Neuronal stem cell (in vitro differentiated cells): Measurements from ENCODE around the gene DNAH11.

ENCODE experiments used
- DNase-seq: peaks from one replicate; pipeline ENCODE4 v3.0.0-alpha.2; 2013; ENCODE audit warnings: low spot score
- H2AFZ ChIP-seq: one replicate; pipeline ENCODE4 v1.6.1; 2013; ENCODE audit warnings: mild to moderate bottlenecking, low read length, inconsistent platforms
- H2AK5ac ChIP-seq: 2 replicates; pipeline ENCODE4 v1.6.1; 2013; ENCODE audit warnings: low read depth, mild to moderate bottlenecking, inconsistent platforms, low read length, moderate library complexity, mixed read lengths
- H2BK120ac ChIP-seq: 2 replicates; pipeline ENCODE4 v1.6.1; 2013; ENCODE audit warnings: low read depth, mild to moderate bottlenecking, inconsistent platforms, low read length, moderate library complexity, mixed read lengths
- H2BK12ac ChIP-seq: one replicate; pipeline ENCODE4 v1.6.1; 2013; ENCODE audit warnings: low read length, inconsistent platforms
- H2BK15ac ChIP-seq: 2 replicates; pipeline ENCODE4 v1.6.1; 2013; ENCODE audit warnings: mild to moderate bottlenecking, low read length, inconsistent platforms, mixed read lengths
- H2BK5ac ChIP-seq: one replicate; pipeline ENCODE4 v1.6.1; 2013; ENCODE audit warnings: inconsistent platforms, mild to moderate bottlenecking, low read length, moderate library complexity
- H3K14ac ChIP-seq: one replicate; pipeline ENCODE4 v1.6.1; 2013; ENCODE audit warnings: low read length, inconsistent platforms
- H3K18ac ChIP-seq: 2 replicates; pipeline ENCODE4 v1.6.1; 2013; ENCODE audit warnings: low read length, inconsistent platforms
- H3K23ac ChIP-seq: 2 replicates; pipeline ENCODE4 v1.6.1; 2013; ENCODE audit warnings: low read depth, mild to moderate bottlenecking, mixed read lengths, low read length, inconsistent platforms; ENCODE audit not compliant: poor library complexity
- H3K27ac ChIP-seq: replicated peaks from 3 replicates; pipeline ENCODE4 v1.5.1; 2013; ENCODE audit warnings: low read length, inconsistent platforms
- H3K27me3 ChIP-seq, 3 experiments: 2 replicates each; pipeline ENCODE4 v1.6.1; 2013; ENCODE audit warnings: low read length in 3 of 3, mild to moderate bottlenecking in 2 of 3, inconsistent platforms in 1 of 3, low read depth in 1 of 3, mixed read lengths in 1 of 3, moderate library complexity in 1 of 3; ENCODE audit not compliant: control insufficient read depth in 3 of 3, insufficient read depth in 3 of 3
- H3K36me3 ChIP-seq, 2 donors: replicated peaks in 1 of 2; 2 replicates each; pipeline ENCODE4 v1.6.1; 2013; ENCODE audit warnings: low read length in 2 of 2; ENCODE audit not compliant: control insufficient read depth in 2 of 2, insufficient read depth in 2 of 2
- H3K4ac ChIP-seq: 2 replicates; pipeline ENCODE4 v1.6.1; 2013; ENCODE audit warnings: inconsistent platforms, mild to moderate bottlenecking, low read length, moderate library complexity
- H3K4me1 ChIP-seq, 2 donors: 1 replicate in 1 of 2; 2 replicates in 1 of 2; pipeline ENCODE4 v1.6.1; 2013; ENCODE audit warnings: low read length in 2 of 2, low read depth in 1 of 2; ENCODE audit not compliant: control insufficient read depth in 2 of 2, insufficient read depth in 1 of 2
- H3K4me2 ChIP-seq: one replicate; pipeline ENCODE4 v1.6.1; 2013; ENCODE audit warnings: mild to moderate bottlenecking, low read length, inconsistent platforms; ENCODE audit not compliant: insufficient read depth, poor library complexity, severe bottlenecking
- H3K4me3 ChIP-seq, 2 donors: 2 replicates each; pipeline ENCODE4 v1.5.1; 2013; ENCODE audit warnings: low read length in 2 of 2, mild to moderate bottlenecking in 2 of 2, inconsistent platforms in 1 of 2, moderate library complexity in 1 of 2
- H3K79me1 ChIP-seq: one replicate; pipeline ENCODE4 v1.6.1; 2013; ENCODE audit warnings: low read depth, mild to moderate bottlenecking, inconsistent platforms, low read length, moderate library complexity
- H3K9ac ChIP-seq: one replicate; pipeline ENCODE4 v1.6.1; 2013; ENCODE audit warnings: mild to moderate bottlenecking, low read depth, low read length, inconsistent platforms; ENCODE audit not compliant: poor library complexity
- H3K9me3 ChIP-seq, 2 donors: replicated peaks in 1 of 2; 2 replicates each; pipeline versions ENCODE3 to v1.6.1; 2013; ENCODE audit warnings: low read length in 2 of 2, mild to moderate bottlenecking in 2 of 2, inconsistent platforms in 1 of 2, low read depth in 1 of 2, mixed read lengths in 1 of 2, moderate library complexity in 1 of 2; ENCODE audit not compliant: control insufficient read depth in 2 of 2, insufficient read depth in 1 of 2
- H4K8ac ChIP-seq: one replicate; pipeline ENCODE4 v1.6.1; 2013; ENCODE audit warnings: low read depth, mild to moderate bottlenecking, inconsistent platforms, low read length, moderate library complexity
- H4K91ac ChIP-seq: one replicate; pipeline ENCODE4 v1.6.1; 2013; ENCODE audit warnings: low read length, low read depth, mild to moderate bottlenecking, inconsistent platforms; ENCODE audit not compliant: poor library complexity
- WGBS, 2 donors: extraction: QIAGEN DNeasy Blood & Tissue Kit; methylation state at CpG; one replicate each; pipeline ENCODE4 v1.1.7; 2013; ENCODE audit warnings: missing lambda C conversion rate in 2 of 2, mixed read lengths in 1 of 2; ENCODE audit not compliant: insufficient read length in 2 of 2, insufficient replicate concordance in 1 of 2; ENCODE audit errors: extremely low coverage in 2 of 2; 5-methylcytosine and 5-hydroxymethylcytosine counted together

DNAH11 gene

DNA sequence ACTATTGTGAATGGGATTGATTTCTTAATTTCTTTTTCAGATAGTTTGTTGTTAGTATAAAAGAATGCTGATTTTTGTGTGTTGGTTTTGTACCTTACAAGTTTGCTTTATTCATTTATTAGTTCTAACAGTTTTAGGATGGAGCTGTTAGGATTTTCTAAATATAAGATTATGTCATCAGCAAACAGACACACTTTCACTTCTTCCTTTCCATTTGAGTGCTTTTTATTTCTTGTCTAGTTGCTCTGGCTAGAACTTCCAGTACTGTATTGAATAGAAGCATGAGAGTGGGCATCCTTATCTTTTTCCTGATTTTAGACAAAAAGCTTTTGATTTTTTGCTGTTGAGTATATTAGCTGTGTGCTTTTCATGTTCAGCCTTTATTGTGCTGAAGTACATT lies 81.5 kb downstream of the DNAH11 start:
- H2AFZ ChIP-seq, result no peak overlapping the region
- no peak overlapping the region for H2BK120ac ChIP-seq
- no peak overlapping the region for H4K91ac ChIP-seq
- no peak overlapping the region for H2BK15ac ChIP-seq
- H3K27me3 ChIP-seq, result no peaks in the 10 kb centered on the region
- no peak overlapping the region for H4K8ac ChIP-seq
- H2AK5ac ChIP-seq, result no peak overlapping the region
- H3K14ac ChIP-seq, result no peak overlapping the region
- H3K4ac ChIP-seq, result no peak overlapping the region
- H2BK12ac ChIP-seq, result no peak overlapping the region
- no peak overlapping the region for H2BK5ac ChIP-seq
- H3K79me1 ChIP-seq, result no peaks in the 10 kb centered on the region
- H3K9ac ChIP-seq, result no peak overlapping the region
- no peak overlapping the region for H3K4me2 ChIP-seq
- no peaks in the 10 kb centered on the region for H3K9me3 ChIP-seq
- H3K27ac ChIP-seq, result no peak overlapping the region
- DNase-seq, result no peak
- no peak overlapping the region for H3K23ac ChIP-seq
- H3K4me1 ChIP-seq, result no peaks in the 10 kb centered on the region
- no peak overlapping the region for H3K4me3 ChIP-seq
- no peak overlapping the region for H3K18ac ChIP-seq
- H3K36me3 ChIP-seq, result no peaks in the 10 kb centered on the region

DNA sequence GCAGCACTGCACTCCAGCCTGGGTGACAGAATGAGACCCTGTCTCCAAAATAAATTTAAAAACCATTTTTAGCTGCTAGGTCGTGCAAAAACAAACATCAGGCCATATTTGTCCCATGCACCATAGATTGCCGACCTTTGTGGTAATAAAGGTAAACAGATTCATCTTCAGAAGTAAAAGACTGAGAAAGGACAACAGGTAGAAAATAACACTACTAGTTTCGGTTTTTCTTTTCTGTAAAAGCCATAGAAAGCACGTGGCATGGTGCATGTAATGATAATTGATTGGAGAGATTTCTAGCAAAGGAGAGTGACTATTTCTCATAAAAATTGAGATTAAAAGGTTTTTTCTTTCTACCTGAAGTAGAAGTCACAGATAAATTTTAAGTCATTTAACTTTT lies 93.9 kb downstream of the DNAH11 start:
- Histone ChIP-seq H3K18ac (no peak overlapping the region), H3K4me2 (no peak overlapping the region), H3K27me3 (peaks cover 0 to 4% (median 0%) of the 10 kb centered on the region in 3 experiments), H3K4me1 (no peaks in the 10 kb centered on the region), H3K23ac (no peak overlapping the region), H3K79me1 (no peaks in the 10 kb centered on the region), H3K36me3 (no peaks in the 10 kb centered on the region), H3K14ac (no peak overlapping the region), H2AFZ (no peak overlapping the region), H3K4me3 (no peak overlapping the region), H2BK15ac (no peak overlapping the region), H4K8ac (no peak overlapping the region), H2BK5ac (no peak overlapping the region), H4K91ac (no peak overlapping the region), H2BK120ac (no peak overlapping the region), H2AK5ac (no peak overlapping the region), H3K9me3 (no peaks in the 10 kb centered on the region), H3K9ac (no peak overlapping the region), H3K27ac (no peak overlapping the region), H3K4ac (no peak overlapping the region), H2BK12ac (no peak overlapping the region)
- no CpG with 5 or more reads among the region's 4 CpGs for WGBS, 2 donors
- DNase-seq, result no peak

DNA sequence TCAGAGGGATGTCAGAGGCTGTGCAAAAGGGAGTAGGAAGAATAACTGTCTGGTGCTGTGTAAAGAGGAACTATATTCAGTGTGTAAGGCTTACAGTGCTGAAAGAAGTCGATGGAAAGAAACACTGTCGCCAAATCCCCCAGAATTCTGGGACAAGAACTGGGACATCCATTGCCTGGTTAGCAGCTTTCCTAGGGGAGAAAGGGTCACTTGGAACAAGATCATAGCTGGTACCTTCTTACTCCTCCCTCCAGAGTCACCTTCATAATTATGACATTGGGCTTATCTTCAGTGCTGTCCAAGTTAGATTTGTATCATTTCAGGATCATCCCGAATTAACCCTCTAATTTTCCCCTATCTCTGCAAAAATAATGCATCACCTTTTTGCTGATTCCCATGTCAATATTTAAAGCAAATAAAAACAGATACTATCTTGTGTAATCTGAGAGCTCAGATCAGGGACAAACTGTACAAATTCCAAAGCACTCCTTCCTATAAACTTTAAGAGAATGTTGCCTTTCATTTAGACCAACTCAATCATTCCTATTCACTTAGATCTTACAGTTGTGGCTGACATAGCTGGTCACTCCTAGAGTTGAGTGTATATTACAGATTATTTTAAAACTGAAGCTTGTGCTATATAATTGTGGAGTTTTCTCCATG lies 96.5 kb downstream of the DNAH11 start:
- WGBS, 2 donors, result no CpG with 5 or more reads among the region's 3 CpGs
- no peak overlapping the region for H2BK15ac ChIP-seq

DNA sequence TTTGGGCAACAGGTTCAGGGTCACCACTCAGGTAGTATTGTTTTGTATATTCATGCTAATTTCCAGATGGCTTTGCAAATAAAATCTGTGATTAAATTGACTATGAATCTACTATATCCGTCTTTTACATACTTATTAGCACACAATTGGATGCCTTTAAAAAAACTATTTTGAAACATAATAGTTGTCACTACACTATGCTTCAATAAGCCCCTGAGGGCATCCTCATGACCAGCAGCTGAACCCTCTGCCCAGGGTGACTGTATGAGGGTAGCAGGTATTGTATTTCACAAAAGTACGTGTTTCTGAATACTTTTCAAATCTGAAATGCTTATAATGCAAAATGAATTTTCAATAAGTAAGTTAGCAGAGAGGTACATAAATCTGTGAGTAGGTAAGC lies 97.3 kb downstream of the DNAH11 start:
- H2BK120ac ChIP-seq, result no peak overlapping the region
- H3K4me2 ChIP-seq, result no peak overlapping the region
- no peak overlapping the region for H3K27ac ChIP-seq
- H3K14ac ChIP-seq, result no peak overlapping the region
- peaks cover 3 to 13% of the 10 kb centered on the region in 2 donors for H3K4me1 ChIP-seq
- no peak overlapping the region for H3K23ac ChIP-seq
- no peaks in the 10 kb centered on the region for H3K36me3 ChIP-seq
- H2AFZ ChIP-seq, result no peak overlapping the region
- H3K79me1 ChIP-seq, result no peaks in the 10 kb centered on the region
- no peak overlapping the region for H3K4me3 ChIP-seq
- no peak for DNase-seq
- WGBS, 2 donors, result no CpG with 5 or more reads among the region's 2 CpGs
- no peak overlapping the region for H2BK15ac ChIP-seq
- no peak overlapping the region for H2AK5ac ChIP-seq
- H3K9ac ChIP-seq, result no peak overlapping the region
- H4K91ac ChIP-seq, result no peak overlapping the region
- no peak overlapping the region for H3K4ac ChIP-seq
- no peak overlapping the region for H3K18ac ChIP-seq
- no peak overlapping the region for H2BK12ac ChIP-seq
- H2BK5ac ChIP-seq, result no peak overlapping the region
- no peak overlapping the region for H4K8ac ChIP-seq
- no peaks in the 10 kb centered on the region for H3K9me3 ChIP-seq
- H3K27me3 ChIP-seq, result peaks cover 0 to 4% (median 0%) of the 10 kb centered on the region in 3 experiments

More for the DNA sequence above, 96.5 kb downstream of the DNAH11 start:
- Histone ChIP-seq H2BK120ac (no peak overlapping the region), H3K4me3 (no peak overlapping the region), H3K9me3 (no peaks in the 10 kb centered on the region), H4K91ac (no peak overlapping the region), H3K4me1 (peaks cover 3 to 13% of the 10 kb centered on the region in 2 donors), H3K23ac (no peak overlapping the region), H3K27ac (no peak overlapping the region), H2BK5ac (no peak overlapping the region), H3K4me2 (no peak overlapping the region), H3K4ac (no peak overlapping the region), H4K8ac (no peak overlapping the region), H3K36me3 (no peaks in the 10 kb centered on the region), H3K14ac (no peak overlapping the region), H3K27me3 (peaks cover 0 to 4% (median 0%) of the 10 kb centered on the region in 3 experiments), H3K79me1 (no peaks in the 10 kb centered on the region), H3K9ac (no peak overlapping the region), H2BK12ac (no peak overlapping the region), H2AFZ (no peak overlapping the region), H3K18ac (no peak overlapping the region), H2AK5ac (no peak overlapping the region)
- DNase-seq, result no peak
